ENCODE results near the gene CHST1.

Gene CHST1

DNA sequence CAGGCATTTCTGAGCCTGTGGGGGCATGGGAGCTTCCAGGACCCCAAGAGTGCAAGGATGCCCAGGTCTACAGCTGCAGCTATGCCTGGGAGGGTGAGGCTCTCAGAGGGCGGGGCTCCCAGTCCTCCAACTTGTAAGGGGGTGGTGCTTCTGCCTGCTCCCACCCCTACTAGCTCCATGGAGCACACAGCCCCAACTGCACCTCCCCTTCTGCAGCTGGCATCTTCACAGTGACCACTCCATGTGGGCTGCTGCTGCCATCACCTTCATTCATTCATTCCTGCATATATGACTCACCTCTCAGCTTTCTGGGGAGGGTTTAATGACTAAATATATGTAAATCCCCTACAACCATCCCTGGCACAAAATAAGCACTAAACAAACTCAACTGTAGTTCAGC is 43.8 kb downstream of the CHST1 start:
- no peaks in the 10 kb centered on the region for H3K4me1 Mint-ChIP-seq (ENCODE audit: low read depth)

DNA sequence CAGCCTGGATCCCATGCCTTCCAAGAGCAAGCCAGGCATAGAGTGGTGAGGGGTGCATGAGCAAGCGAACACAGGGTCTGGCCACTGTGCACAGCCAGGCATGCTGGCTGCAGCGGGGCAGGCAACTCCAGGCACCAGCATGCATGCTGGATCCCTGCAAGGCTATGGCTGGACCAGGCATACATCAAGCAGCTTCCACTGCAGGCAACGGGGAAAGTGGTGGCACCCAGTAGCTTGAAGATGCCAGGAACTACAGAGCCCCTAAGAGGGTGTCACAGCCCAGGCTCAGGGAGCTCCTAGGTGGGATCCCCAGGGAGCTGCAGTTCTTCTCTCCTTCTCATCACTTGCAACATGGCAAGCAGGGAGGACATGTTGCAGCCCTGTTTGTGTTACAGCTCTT is 45.2 kb downstream of the CHST1 start:
- peaks cover 15% of the 10 kb centered on the region for H3K9me3 Mint-ChIP-seq
- H3K27ac Mint-ChIP-seq, result no peak overlapping the region
- H3K27me3 Mint-ChIP-seq (ENCODE audit: low read depth), result no peaks in the 10 kb centered on the region
- H3K4me3 Mint-ChIP-seq, result no peak overlapping the region
- no peak for DNase-seq (ENCODE audit: low spot score)
- H3K36me3 Mint-ChIP-seq (ENCODE audit: low read depth), result no peaks in the 10 kb centered on the region
- H3K4me1 Mint-ChIP-seq (ENCODE audit: low read depth), result no peaks in the 10 kb centered on the region

More for the DNA sequence above, 43.8 kb downstream of the CHST1 start:
- H3K36me3 Mint-ChIP-seq (ENCODE audit: low read depth), result no peaks in the 10 kb centered on the region
- DNase-seq (ENCODE audit: low spot score), result no peak
- H3K27ac Mint-ChIP-seq, result no peak overlapping the region
- no peak overlapping the region for H3K4me3 Mint-ChIP-seq
- peaks cover 15% of the 10 kb centered on the region for H3K9me3 Mint-ChIP-seq
- no peaks in the 10 kb centered on the region for H3K27me3 Mint-ChIP-seq (ENCODE audit: low read depth)

DNA sequence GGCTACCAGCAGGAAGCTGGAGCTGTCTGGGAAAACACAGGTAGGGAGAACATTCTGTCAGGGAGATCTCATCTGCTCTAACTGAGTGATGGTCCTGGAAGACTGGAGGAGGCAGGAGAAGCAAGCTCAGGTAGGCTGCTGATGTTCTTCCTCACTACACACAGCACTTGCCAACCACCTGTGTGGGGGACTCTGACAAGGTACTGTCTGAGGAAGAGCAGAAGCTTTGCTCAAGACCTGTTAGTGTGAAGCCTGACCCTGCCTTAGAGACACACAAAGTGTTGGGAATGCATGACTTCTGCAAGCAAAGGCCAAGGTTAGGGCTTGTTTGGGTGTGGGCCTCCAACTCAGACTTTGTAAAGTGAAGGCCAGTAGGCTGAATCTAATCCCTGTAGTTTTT is 46.5 kb downstream of the CHST1 start:
- Mint-ChIP-seq H3K27ac (no peak overlapping the region), H3K27me3 (ENCODE audit: low read depth) (no peaks in the 10 kb centered on the region), H3K4me3 (no peak overlapping the region), H3K36me3 (ENCODE audit: low read depth) (no peaks in the 10 kb centered on the region), H3K4me1 (ENCODE audit: low read depth) (no peaks in the 10 kb centered on the region), H3K9me3 (peaks cover 15% of the 10 kb centered on the region)
- DNase-seq (ENCODE audit: low spot score), result no peak

DNA sequence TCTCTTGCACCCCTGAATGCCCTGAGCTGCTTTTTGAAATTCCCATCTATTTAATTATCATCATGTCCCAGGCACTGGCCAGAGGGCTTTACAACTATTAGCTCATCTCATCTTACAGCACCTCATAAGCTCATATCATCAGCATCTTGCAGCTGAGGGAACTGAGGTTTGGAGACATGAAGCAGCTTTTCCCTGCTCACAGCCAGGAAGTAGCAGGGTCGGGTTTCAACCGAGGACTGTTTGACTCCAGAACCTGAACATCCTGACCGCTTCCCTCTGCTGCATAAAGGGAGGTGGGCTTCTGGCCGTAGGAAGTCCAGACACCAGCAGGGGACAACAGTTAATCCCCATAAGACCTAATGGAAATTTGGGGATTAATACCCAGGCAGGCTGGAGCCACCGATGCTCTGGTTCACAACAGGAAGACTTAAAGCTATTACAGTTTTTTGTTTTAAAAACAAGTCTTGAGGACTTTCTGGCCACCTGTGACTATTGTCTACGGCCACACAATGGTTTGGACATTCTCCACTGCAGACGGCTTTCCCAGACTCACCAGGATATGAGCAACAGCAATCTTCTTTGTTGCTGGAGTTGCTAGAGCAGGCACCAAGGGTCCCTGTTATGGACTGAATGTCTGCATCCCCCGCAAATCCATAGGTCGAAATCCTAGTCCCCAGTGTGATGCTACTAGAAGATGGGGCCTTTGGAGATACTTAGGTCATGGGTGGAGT is 47.4 kb downstream of the CHST1 start:
- Mint-ChIP-seq H3K27me3 (ENCODE audit: low read depth) (peaks cover 3% of the 10 kb centered on the region), H3K4me1 (ENCODE audit: low read depth) (no peaks in the 10 kb centered on the region), H3K36me3 (ENCODE audit: low read depth) (no peaks in the 10 kb centered on the region), H3K4me3 (no peak overlapping the region), H3K9me3 (peaks cover 15% of the 10 kb centered on the region), H3K27ac (no peak overlapping the region)
- DNase-seq (ENCODE audit: low spot score), result no peak

DNA sequence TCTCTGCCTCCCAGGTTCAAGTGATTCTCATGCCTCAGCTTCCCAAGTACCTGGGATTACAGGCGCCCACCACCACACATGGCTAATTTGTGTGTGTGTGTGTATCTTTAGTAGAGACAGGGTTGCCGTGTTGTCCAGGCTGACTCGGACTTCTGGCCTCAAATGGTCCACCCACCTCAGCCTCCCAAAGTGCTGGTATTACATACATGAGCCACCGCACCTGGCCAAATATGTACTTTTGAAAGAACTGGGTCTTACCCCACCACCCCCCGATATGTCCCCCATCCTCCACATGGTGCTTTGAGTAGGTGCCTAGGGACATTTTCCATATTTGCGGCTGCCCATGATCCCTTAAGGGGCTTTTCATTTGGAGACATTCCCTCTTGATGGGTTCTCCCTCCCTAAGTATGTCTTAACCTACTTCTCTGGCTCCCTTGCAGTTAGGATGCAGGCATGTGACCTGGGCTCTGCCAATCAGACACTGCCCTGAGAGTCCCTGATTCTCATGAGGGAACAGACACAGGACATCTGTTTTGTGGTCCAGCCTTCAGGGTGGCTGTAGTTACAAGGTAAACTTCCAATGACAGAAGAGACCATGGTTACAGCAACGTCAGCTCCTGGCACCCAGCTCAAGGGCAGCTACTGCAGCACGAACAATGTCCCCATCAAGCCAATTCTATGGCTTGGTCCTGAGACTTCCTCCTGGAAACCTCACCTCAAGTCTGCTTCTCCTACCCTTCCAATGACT is 48.4 kb downstream of the CHST1 start:
- Mint-ChIP-seq H3K9me3 (peaks cover 14% of the 10 kb centered on the region), H3K4me1 (ENCODE audit: low read depth) (no peaks in the 10 kb centered on the region), H3K27me3 (ENCODE audit: low read depth) (peaks cover 3% of the 10 kb centered on the region), H3K36me3 (ENCODE audit: low read depth) (no peaks in the 10 kb centered on the region), H3K27ac (no peak overlapping the region), H3K4me3 (no peak overlapping the region)
- no peak for DNase-seq (ENCODE audit: low spot score)

DNA sequence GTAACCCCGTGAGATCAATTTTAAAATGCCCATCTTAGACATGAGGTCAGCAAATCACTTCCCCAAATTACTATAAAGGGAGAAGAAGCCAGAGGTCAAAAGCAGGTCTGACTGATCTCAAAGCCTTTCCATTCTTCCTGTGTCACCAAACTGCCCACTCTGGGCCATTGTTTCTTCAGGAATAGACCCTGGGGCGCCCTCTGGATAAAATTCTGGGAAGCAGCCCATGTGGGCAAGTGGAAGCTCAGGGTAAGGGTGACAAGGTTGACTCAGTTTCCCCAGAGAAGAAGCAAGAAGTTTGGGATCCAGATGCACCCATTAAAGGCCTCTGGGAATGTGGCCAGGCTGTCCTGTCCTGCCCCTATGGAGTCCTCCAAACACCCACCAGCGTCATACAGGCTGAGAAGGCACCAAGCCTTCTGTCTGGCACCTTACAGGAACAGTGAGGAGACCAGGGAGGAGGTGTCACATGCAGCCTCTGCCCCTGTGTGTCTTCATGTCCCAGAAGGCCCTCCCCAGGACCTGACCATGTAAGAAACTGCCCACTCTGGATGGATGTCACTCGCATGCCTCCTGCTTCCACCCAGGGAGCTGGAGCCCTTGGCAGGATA is 50.1 kb downstream of the CHST1 start:
- H3K4me1 Mint-ChIP-seq (ENCODE audit: low read depth), result no peaks in the 10 kb centered on the region
- no peak for DNase-seq (ENCODE audit: low spot score)
- H3K4me3 Mint-ChIP-seq, result no peak overlapping the region
- peaks cover 6% of the 10 kb centered on the region for H3K9me3 Mint-ChIP-seq
- H3K36me3 Mint-ChIP-seq (ENCODE audit: low read depth), result no peaks in the 10 kb centered on the region
- no peak overlapping the region for H3K27ac Mint-ChIP-seq
- H3K27me3 Mint-ChIP-seq (ENCODE audit: low read depth), result peaks cover 3% of the 10 kb centered on the region

DNA sequence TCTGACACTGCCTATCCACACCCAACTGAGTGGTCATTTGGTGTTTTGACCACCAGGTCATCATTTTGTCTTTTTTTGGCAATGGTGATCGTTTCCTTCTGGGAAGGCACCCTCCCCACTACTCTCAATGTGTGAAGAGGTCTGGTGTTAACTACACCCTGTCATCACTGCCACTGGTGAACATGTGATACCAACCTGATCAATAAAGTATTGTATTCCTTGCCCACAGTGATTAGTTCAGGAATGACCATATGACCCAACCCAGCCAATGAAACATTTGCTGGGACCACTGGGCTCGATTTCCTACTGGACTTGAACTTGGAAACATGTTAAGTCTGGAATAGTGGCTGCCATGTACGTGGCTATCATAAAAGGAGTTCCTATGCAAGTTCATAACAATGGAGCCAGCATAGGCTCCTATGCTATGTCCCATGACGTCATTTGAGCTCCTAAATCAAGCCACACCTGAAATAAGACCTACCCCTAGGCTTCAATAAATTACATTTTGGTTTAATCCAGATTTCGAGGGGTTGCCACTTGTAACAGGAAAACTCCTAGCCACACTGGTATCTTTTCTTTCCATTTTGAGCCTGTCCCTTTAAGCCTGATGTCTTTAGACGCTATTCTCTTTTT is 51.1 kb downstream of the CHST1 start:
- H3K36me3 Mint-ChIP-seq (ENCODE audit: low read depth), result no peaks in the 10 kb centered on the region
- H3K27ac Mint-ChIP-seq, result no peak overlapping the region
- peaks cover under 1% of the 10 kb centered on the region for H3K9me3 Mint-ChIP-seq
- no peak for DNase-seq (ENCODE audit: low spot score)
- no peak overlapping the region for H3K4me3 Mint-ChIP-seq
- peaks cover 3% of the 10 kb centered on the region for H3K27me3 Mint-ChIP-seq (ENCODE audit: low read depth)
- H3K4me1 Mint-ChIP-seq (ENCODE audit: low read depth), result no peaks in the 10 kb centered on the region

DNA sequence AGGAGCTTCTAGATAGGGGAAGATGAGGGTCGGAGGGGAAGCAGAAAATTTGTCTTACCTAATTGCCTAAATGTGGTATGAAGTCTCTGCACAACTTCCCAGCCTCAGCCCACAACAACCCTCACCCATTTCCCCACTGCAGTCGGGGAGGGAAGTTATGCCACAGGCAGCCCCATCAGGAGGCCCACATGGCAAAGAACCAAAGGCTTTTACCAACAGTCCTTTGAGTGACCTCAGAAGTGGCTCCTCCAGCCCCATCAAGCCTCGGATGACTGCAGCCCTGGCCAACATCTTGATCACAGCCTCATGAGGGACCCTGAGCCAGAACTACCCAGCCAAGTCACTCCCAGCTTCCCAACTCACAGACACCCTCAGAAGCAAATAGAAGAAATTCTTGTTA is 54.8 kb downstream of the CHST1 start:
- no peaks in the 10 kb centered on the region for H3K4me1 Mint-ChIP-seq (ENCODE audit: low read depth)
- no peak overlapping the region for H3K27ac Mint-ChIP-seq
- no peak overlapping the region for H3K4me3 Mint-ChIP-seq
- no peaks in the 10 kb centered on the region for H3K9me3 Mint-ChIP-seq
- no peaks in the 10 kb centered on the region for H3K36me3 Mint-ChIP-seq (ENCODE audit: low read depth)
- peaks cover 3% of the 10 kb centered on the region for H3K27me3 Mint-ChIP-seq (ENCODE audit: low read depth)
- no peak for DNase-seq (ENCODE audit: low spot score)

DNA sequence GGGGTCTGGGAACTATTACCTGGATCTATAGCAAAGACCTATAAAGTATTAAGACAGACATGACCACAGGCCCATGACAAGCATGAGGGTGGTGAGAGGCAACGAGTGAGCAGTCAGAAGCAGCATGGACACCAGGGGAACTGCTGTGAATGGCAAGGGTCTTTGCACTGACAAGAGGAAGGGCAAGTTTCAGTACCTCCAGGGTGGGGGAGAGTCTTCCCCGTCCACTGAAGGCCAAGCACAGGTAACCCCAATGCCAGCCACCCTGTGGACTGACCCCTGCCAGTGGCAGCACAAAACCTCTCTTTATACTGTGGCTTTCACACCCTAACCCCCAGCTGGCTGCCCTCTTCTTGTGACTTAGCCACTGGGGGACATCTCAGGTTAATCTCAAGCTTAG is 55.5 kb downstream of the CHST1 start:
- H3K36me3 Mint-ChIP-seq (ENCODE audit: low read depth), result no peaks in the 10 kb centered on the region
- H3K4me1 Mint-ChIP-seq (ENCODE audit: low read depth), result no peaks in the 10 kb centered on the region
- no peak overlapping the region for H3K4me3 Mint-ChIP-seq
- H3K9me3 Mint-ChIP-seq, result no peaks in the 10 kb centered on the region
- no peak for DNase-seq (ENCODE audit: low spot score)
- no peak overlapping the region for H3K27ac Mint-ChIP-seq
- H3K27me3 Mint-ChIP-seq (ENCODE audit: low read depth), result peaks cover 3% of the 10 kb centered on the region

DNA sequence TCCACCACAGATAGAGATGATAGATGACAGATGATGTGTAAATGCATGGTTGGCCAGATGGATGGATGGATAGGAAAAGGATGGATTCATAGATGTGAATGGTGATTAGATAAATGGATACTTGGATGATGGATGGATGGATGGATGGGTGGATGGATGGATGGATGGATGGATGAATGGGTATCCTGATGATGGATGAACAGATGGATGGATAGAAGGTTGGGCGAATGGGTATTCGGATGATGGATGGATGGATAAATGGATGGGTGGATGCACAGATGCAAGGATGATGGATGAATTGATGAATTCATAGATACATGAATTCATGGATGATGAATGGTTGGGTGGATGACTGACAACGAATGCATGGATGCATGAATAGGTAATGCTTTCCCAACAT is 56.1 kb downstream of the CHST1 start:
- no peaks in the 10 kb centered on the region for H3K36me3 Mint-ChIP-seq (ENCODE audit: low read depth)
- no peaks in the 10 kb centered on the region for H3K4me1 Mint-ChIP-seq (ENCODE audit: low read depth)
- H3K4me3 Mint-ChIP-seq, result no peak overlapping the region

DNA sequence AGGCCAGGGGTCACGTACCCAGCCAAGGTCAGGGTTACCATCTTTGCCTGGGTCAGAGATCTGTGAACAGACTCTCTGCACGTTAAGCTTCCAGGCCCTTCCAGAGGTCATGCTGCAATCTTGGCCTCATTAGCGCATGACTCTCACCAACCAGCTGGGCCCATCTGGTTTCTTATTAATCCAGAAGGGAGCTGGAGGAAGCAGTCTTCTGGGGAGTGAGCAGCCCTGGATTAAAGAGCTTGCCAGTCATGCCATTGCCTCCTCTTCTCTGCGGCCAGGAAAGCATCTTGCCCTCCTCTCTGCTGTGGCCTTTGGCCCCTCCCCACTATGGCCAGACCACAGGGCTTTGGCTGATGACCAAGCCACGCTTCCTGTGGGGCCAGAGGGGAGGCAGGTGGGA is 57.4 kb downstream of the CHST1 start:
- Mint-ChIP-seq H3K27me3 (ENCODE audit: low read depth) (peaks cover 11% of the 10 kb centered on the region), H3K36me3 (ENCODE audit: low read depth) (no peaks in the 10 kb centered on the region), H3K9me3 (no peaks in the 10 kb centered on the region), H3K4me3 (no peak overlapping the region), H3K27ac (no peak overlapping the region), H3K4me1 (ENCODE audit: low read depth) (no peaks in the 10 kb centered on the region)
- no peak for DNase-seq (ENCODE audit: low spot score)

More for the DNA sequence above, 56.1 kb downstream of the CHST1 start:
- no peak for DNase-seq (ENCODE audit: low spot score)
- Mint-ChIP-seq H3K9me3 (no peaks in the 10 kb centered on the region), H3K27me3 (ENCODE audit: low read depth) (peaks cover 3% of the 10 kb centered on the region), H3K27ac (no peak overlapping the region)

DNA sequence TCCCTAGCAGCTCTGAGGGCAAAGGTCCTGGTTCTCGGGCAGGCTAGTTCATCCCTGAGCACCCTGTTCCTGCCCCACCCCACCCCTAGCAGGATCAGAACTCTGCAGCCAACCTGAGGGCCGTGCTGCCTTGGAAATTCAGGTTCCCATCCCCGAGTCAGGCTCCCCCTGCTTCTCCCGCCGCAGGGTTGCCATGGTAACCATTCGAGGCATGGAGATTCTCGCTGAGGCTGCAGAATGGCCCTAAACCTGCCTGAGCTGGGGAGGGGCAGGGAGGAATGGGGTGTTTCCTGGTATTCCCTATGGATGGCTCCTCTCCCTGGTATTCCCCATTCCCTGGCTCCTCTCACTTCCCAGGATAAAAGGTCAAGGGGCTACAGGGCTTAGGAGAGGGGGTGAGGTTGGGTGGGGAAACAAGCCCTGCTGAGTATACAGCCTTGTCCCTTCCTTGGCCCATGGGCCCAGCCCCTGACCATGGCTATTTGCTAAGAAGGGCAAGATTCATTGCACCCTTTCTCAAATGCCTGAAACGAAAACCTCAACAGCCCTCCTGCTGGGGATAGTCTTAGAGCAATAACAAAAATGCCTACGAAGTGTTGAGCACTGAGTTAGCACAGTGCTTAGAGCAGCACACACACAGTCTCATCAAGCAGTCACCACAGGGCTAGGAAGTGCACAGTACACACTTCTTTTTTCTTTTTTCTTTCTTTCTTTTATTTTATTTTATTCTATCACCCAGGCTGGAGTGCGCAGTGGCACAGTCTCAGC is 58.7 kb downstream of the CHST1 start:
- Mint-ChIP-seq H3K4me1 (ENCODE audit: low read depth) (no peaks in the 10 kb centered on the region), H3K27ac (no peak overlapping the region), H3K9me3 (no peaks in the 10 kb centered on the region), H3K27me3 (ENCODE audit: low read depth) (peaks cover 15% of the 10 kb centered on the region), H3K36me3 (ENCODE audit: low read depth) (no peaks in the 10 kb centered on the region), H3K4me3 (no peak overlapping the region)
- DNase-seq (ENCODE audit: low spot score), result no peak

DNA sequence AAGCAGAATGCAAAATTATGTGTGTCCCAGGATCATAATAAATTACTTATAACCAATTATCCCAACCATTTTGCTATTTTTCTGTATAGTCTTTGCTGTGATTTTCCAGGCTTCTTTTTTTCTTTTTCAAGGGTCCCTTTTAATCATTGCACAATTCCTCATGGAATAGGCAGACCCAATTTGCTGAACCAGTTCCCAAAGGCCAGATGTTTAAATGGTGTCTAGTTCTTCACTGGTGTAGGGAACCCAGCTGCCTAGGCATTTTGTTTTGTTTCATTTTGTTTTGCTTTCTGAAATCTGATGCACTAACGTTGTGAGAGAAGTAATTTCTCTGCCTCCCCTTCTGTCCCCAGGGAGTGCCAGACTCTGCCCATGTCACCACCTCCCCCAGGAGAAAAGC is 60.4 kb downstream of the CHST1 start:
- H3K27ac Mint-ChIP-seq, result no peak overlapping the region
- H3K4me3 Mint-ChIP-seq, result no peak overlapping the region
- H3K4me1 Mint-ChIP-seq (ENCODE audit: low read depth), result no peaks in the 10 kb centered on the region
- DNase-seq (ENCODE audit: low spot score), result no peak
- peaks cover 15% of the 10 kb centered on the region for H3K27me3 Mint-ChIP-seq (ENCODE audit: low read depth)
- H3K9me3 Mint-ChIP-seq, result no peaks in the 10 kb centered on the region
- no peaks in the 10 kb centered on the region for H3K36me3 Mint-ChIP-seq (ENCODE audit: low read depth)
